RWPE1 (cell line): ENCODE data around the gene LRRC3B.

Source experiments
- CTCF ChIA-PET: fragments of 350-600 bp; sonication (Branson Sonifier 250); formaldehyde crosslinking; extraction: SDS; loops from one replicate; lab custom pipeline; 2021; lab: Yijun Ruan, JAX
- POLR2A ChIA-PET: fragments of 400-600 bp; formaldehyde crosslinking; extraction: SDS; loops from one replicate; lab custom pipeline; 2020; ENCODE audit warnings: antibody characterized with exemption; ENCODE audit not compliant: low non-redundant PET; lab: Yijun Ruan, JAX
- DNase-seq: peaks from one replicate; pipeline ENCODE4 v3.0.0; 2012; ENCODE audit warnings: low spot score
- H3K27ac ChIP-seq: fragments of 450-650 bp; 2 replicates; pipeline ENCODE4 v1.5.1; 2017
- CTCF ChIP-seq: fragments of 450-650 bp; conservative IDR thresholded peaks from 2 replicates; pipeline ENCODE4 v1.5.1; 2017; ENCODE audit warnings: low read depth, mild to moderate bottlenecking

Gene LRRC3B

GRCh38 chr3:26622621-26623418 is at the start of gene LRRC3B:
Gene LRRC3B (plus strand): TSS chr3:26622772. CDS start chr3:26709673, 86,901 bp downstream.
- no peak for TF ChIP-seq CTCF
- DNase-seq: no peak
- CTCF ChIA-PET: no interaction called here
- H3K27ac ChIP-seq: no peak within 1 kb of the TSS
- POLR2A ChIA-PET: no interaction called here

- no peak overlapping the region for H3K27ac ChIP-seq
- ChIA-PET CTCF (no interaction called here), POLR2A (no interaction called here)
- TF ChIP-seq CTCF: no peak
- DNase-seq: no peak
Observed at GRCh38 chr3:26574766-26575165, 47.8 kb upstream of the LRRC3B start.

- CTCF ChIA-PET: no interaction called here
- POLR2A ChIA-PET: no interaction called here
Observed at GRCh38 chr3:26579116-26579515, 43.5 kb upstream of the LRRC3B start.

GRCh38 chr3:26587571-26587970 is 35.0 kb upstream of the LRRC3B start:
- ChIA-PET CTCF (no interaction called here), POLR2A (no interaction called here)
- DNase-seq: no peak
- no peak overlapping the region for H3K27ac ChIP-seq
- TF ChIP-seq CTCF: no peak

More at GRCh38 chr3:26579116-26579515, 43.5 kb upstream of the LRRC3B start:
- DNase-seq: no peak
- H3K27ac ChIP-seq: no peak overlapping the region
- TF ChIP-seq CTCF: no peak

GRCh38 chr3:26588931-26589330 is 33.6 kb upstream of the LRRC3B start:
- no peak for DNase-seq
- TF ChIP-seq CTCF: no peak
- H3K27ac ChIP-seq: no peak overlapping the region
- CTCF ChIA-PET: no interaction called here
- POLR2A ChIA-PET: no interaction called here

GRCh38 chr3:26589678-26590077 is 32.9 kb upstream of the LRRC3B start:
- ChIA-PET POLR2A (no interaction called here), CTCF (no interaction called here)
- no peak for TF ChIP-seq CTCF
- H3K27ac ChIP-seq: no peak overlapping the region
- no peak for DNase-seq
